ENCODE data around the gene TMEM143. TPM values are rescaled to one million over a fixed set of nuclear protein-coding genes. Genes with fewer than 3 reads are reported as not detected.
A peak's percentile ranks its signal among the peaks of the same experiment; 100 is the strongest.

TMEM143 gene
- total RNA-seq, 1 experiment from 2014 or later, result 15.2 TPM

DNA sequence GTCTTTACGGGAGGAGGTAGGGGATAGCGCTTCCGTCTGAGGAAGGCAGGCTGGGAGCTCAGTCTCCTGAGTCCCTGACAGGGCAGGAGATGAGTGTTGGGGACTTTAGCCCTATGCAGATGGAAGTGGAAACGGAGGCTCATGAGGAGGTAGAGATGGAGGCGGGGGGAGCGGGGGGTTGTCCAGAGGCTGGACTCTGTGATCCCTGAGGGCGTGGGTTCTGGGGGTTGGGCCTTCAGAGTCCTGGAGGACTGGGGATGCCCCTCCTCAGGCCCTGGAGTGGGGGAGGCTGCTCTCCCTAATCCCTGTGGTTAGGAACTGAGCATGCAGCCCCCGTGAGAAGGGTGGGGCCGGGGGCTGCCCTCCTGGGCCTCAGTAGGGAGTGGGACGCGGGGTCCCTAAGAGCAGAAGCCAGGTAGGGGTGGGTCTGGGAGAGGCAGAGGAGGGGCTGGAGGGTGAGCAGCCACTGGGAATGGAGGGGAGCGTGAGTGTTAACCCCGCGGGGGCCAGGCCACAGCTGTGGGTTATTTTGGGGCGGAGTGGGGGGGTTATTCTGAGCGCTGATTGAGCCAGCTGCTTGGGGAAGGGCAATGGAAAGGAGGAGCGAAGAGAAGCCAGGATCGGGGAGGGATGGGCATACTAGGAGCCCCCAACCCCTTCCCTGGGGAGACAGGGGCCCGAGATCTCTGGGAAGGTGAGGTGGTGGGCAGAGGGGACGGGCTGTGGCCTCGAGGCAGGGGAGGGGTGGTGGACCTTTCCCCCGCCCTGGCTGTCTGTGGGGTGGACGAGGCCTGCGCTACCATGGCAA, 32.5 kb upstream of the TMEM143 start:
- Histone ChIP-seq H3K18ac (ENCODE audit: insufficient read length, low read depth, low read length) (no peak overlapping the region), H2BK12ac (ENCODE audit: insufficient read length, low read depth, low read length) (no peak overlapping the region), H3K27ac (ENCODE audit: insufficient read length, low read depth, low read length) (no peak overlapping the region), H3K4me1 (ENCODE audit: insufficient read depth, low read length) (peaks cover 9% of the 10 kb centered on the region; the same call in 1 of the 2 replicates), H3K4me2 (ENCODE audit: insufficient read depth, insufficient read length, low read length) (no peak overlapping the region), H3T11ph (ENCODE audit: low read length) (no peak overlapping the region), H2AFZ (ENCODE audit: low read length) (no peak overlapping the region), H2BK5ac (ENCODE audit: insufficient read length, low read length) (no peak overlapping the region), H2BK15ac (ENCODE audit: low read depth, low read length) (no peak overlapping the region), H4K20me1 (ENCODE audit: control insufficient read depth, insufficient read depth, insufficient read length) (no peaks in the 10 kb centered on the region), H3K4ac (ENCODE audit: low read depth, low read length) (no peak overlapping the region), H2BK120ac (ENCODE audit: low read depth, low read length, poor library complexity, severe bottlenecking) (no peak overlapping the region), H3K23me2 (ENCODE audit: insufficient read length, low read depth, low read length, poor library complexity, severe bottlenecking) (peaks cover 20% of the 10 kb centered on the region), H4K91ac (ENCODE audit: insufficient read length, low read depth, low read length) (no peak overlapping the region), H3K23ac (ENCODE audit: insufficient read length, low read depth, low read length) (no peak overlapping the region), H4K8ac (replicated peaks; ENCODE audit: insufficient read length, low read depth, low read length) (no peak overlapping the region), H3K14ac (ENCODE audit: insufficient read depth, low read length) (no peak overlapping the region), H3K27me3 (ENCODE audit: insufficient read depth, low read length) (peaks cover 8% of the 10 kb centered on the region; the same call in 1 of the 2 replicates), H3K56ac (ENCODE audit: insufficient read length, low read depth, low read length) (no peak overlapping the region), H3K79me1 (ENCODE audit: insufficient read depth, low read depth, low read length, poor library complexity, severe bottlenecking) (no peaks in the 10 kb centered on the region), H3K79me2 (ENCODE audit: insufficient read depth, low read length) (no peaks in the 10 kb centered on the region; the same call in 1 of the 2 replicates), H2AK5ac (ENCODE audit: insufficient read length, low read length) (no peak overlapping the region), H2BK20ac (ENCODE audit: low read depth, low read length, poor library complexity, severe bottlenecking) (no peak overlapping the region), H3K9me3 (ENCODE audit: control insufficient read depth, low read depth, low read length) (no peaks in the 10 kb centered on the region), H3K9ac (ENCODE audit: extremely low read depth, insufficient read length, low read length) (no peak overlapping the region), H4K5ac (ENCODE audit: insufficient read length, low read depth, low read length) (no peak overlapping the region)
- DNase-seq, result no peak
- Mint-ChIP-seq H3K27me3 (ENCODE audit: low read depth) (peaks cover 62% of the 10 kb centered on the region), H3K27ac (no peak overlapping the region; a peak in 1 of 7 replicates), H3K4me1 (peaks cover 46 to 76% of the 10 kb centered on the region in 2 experiments), H3K9me3 (no peaks in the 10 kb centered on the region; a peak in 1 of 5 replicates), H3K36me3 (ENCODE audit: insufficient read depth in 1 of 3, low read depth in 3 of 3) (no peaks in the 10 kb centered on the region; a peak in 1 of 7 replicates), H3K4me3 (peak overlapping the region in 1 of 2 experiments; percentile 66; a peak in 2 of 5 replicates)
- TF ChIP-seq, protein P1, sequence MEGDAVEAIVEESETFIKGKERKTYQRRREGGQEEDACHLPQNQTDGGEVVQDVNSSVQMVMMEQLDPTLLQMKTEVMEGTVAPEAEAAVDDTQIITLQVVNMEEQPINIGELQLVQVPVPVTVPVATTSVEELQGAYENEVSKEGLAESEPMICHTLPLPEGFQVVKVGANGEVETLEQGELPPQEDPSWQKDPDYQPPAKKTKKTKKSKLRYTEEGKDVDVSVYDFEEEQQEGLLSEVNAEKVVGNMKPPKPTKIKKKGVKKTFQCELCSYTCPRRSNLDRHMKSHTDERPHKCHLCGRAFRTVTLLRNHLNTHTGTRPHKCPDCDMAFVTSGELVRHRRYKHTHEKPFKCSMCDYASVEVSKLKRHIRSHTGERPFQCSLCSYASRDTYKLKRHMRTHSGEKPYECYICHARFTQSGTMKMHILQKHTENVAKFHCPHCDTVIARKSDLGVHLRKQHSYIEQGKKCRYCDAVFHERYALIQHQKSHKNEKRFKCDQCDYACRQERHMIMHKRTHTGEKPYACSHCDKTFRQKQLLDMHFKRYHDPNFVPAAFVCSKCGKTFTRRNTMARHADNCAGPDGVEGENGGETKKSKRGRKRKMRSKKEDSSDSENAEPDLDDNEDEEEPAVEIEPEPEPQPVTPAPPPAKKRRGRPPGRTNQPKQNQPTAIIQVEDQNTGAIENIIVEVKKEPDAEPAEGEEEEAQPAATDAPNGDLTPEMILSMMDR (conservative IDR thresholded peaks at IDR 0.05), result no peak
- WGBS (ENCODE audit: extremely low coverage, insufficient read length, low lambda C conversion rate), result no CpG with 5 or more reads among the region's 24 CpGs
